Suprapubic skin (tissue), 4 donors: Measurements from ENCODE around the gene SETD5. TPM values are rescaled to one million over a fixed set of nuclear protein-coding genes. Genes with fewer than 3 reads are reported as not detected.

Experiments used
- DNase-seq, 2 donors: peaks; one replicate each; pipeline ENCODE4 v3.0.0-alpha.2; 2019; ENCODE audit warnings: low spot score in 2 of 2
- H3K27ac ChIP-seq: fragments of 200-600 bp; sonication (generic); one replicate; pipeline ENCODE4 v1.5.1; 2019
- H3K27me3 ChIP-seq: fragments of 200-600 bp; sonication (generic); one replicate; pipeline ENCODE4 v1.5.1; 2019
- H3K36me3 ChIP-seq: fragments of 200-600 bp; sonication (generic); one replicate; pipeline ENCODE4 v1.5.1; 2019
- H3K4me1 ChIP-seq: fragments of 200-600 bp; sonication (generic); one replicate; pipeline ENCODE4 v1.5.1; 2019
- H3K4me3 ChIP-seq: fragments of 200-600 bp; sonication (generic); one replicate; pipeline ENCODE4 v1.5.1; 2019; ENCODE audit warnings: mild to moderate bottlenecking
- H3K9me3 ChIP-seq: fragments of 200-600 bp; sonication (generic); one replicate; pipeline ENCODE4 v1.5.1; 2019
- EP300 ChIP-seq: sonication (generic); formaldehyde crosslinking; IDR thresholded peaks from one replicate; pipeline ENCODE4 v1.6.1; 2017; ENCODE audit warnings: antibody characterized with exemption
- POLR2A ChIP-seq, 2 donors: fragments of 450-650 bp; IDR thresholded peaks; one replicate each; pipeline ENCODE4 v1.6.1; 2017; ENCODE audit warnings: antibody characterized with exemption in 2 of 2, mild to moderate bottlenecking in 2 of 2, moderate library complexity in 2 of 2
- POLR2AphosphoS5 ChIP-seq, 3 donors: sonication (generic); formaldehyde crosslinking; IDR thresholded peaks; one replicate each; pipeline ENCODE4 v1.6.1; 2017; ENCODE audit warnings: antibody characterized with exemption in 3 of 3
- WGBS: methylation state at CpG from one replicate; pipeline ENCODE4 v1.1.5; 2018; 5-methylcytosine and 5-hydroxymethylcytosine counted together
- total RNA-seq, 4 donors: library from RNA; depleted of rRNA; stranded (reverse); fragments of >200 nt; gene quantifications; one replicate each; pipeline ENCODE4 v1.1.0, GENCODE V29; 2016
- TF ChIP-seq, protein P1 (sequence below), 2 donors: fragments of 200-600 bp in 1 of 2; fragments of 450-650 bp in 1 of 2; sonication (generic) in 1 of 2; IDR thresholded peaks; one replicate each; pipeline ENCODE4 v1.5.1; 2016 to 2019; ENCODE audit warnings: antibody characterized with exemption in 2 of 2, mild to moderate bottlenecking in 1 of 2, moderate library complexity in 1 of 2

SETD5 gene
- total RNA-seq, 4 donors from 2014 or later = 72.5 to 272 (median 108) TPM

- H3K27me3 ChIP-seq = no peaks in the 10 kb centered on the region
- H3K4me3 ChIP-seq = no peak overlapping the region
- peaks cover 99% of the 10 kb centered on the region for H3K36me3 ChIP-seq
- WGBS = 96% methylated on average over 3 of the region's 3 CpGs
- no peaks in the 10 kb centered on the region for H3K9me3 ChIP-seq
- H3K4me1 ChIP-seq = no peaks in the 10 kb centered on the region
- no peak overlapping the region for H3K27ac ChIP-seq
- TF ChIP-seq POLR2AphosphoS5 (IDR thresholded peaks at IDR 0.05) = no peak
- DNase-seq = no peak
Measured at GRCh38 chr3:9469986-9470385, 72.6 kb downstream of the SETD5 start.

DNA sequence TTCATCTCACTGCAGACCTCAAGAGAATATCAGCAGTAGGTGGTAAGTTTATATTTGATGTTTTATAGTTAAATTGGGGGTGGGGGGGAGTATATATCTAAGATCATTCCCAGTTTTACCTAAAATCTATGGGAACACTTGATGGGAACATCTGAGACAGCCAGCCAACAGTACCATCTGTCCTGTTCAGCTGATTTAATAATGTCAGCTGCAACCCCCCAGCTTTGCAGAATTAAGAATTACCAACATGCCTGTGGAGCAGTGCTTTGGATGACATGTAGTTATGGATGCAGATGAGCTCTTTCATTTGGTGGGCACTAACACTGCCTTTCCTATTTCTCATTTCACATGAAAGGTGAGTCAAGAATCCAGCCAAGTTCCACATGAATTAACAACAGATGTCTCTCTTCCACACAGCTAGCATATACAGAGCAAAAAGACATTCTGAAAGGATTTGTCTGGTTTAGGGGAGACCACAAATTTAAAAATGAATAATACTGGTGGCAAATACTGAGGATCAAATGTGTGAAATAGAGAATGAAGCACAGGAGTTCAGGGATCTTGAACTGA, 76.2 kb downstream of the SETD5 start:
- DNase-seq = no peak
- H3K4me1 ChIP-seq = no peaks in the 10 kb centered on the region
- no peak for TF ChIP-seq POLR2A (IDR thresholded peaks at IDR 0.05)
- no peak for TF ChIP-seq POLR2AphosphoS5 (IDR thresholded peaks at IDR 0.05)
- TF ChIP-seq, protein P1, sequence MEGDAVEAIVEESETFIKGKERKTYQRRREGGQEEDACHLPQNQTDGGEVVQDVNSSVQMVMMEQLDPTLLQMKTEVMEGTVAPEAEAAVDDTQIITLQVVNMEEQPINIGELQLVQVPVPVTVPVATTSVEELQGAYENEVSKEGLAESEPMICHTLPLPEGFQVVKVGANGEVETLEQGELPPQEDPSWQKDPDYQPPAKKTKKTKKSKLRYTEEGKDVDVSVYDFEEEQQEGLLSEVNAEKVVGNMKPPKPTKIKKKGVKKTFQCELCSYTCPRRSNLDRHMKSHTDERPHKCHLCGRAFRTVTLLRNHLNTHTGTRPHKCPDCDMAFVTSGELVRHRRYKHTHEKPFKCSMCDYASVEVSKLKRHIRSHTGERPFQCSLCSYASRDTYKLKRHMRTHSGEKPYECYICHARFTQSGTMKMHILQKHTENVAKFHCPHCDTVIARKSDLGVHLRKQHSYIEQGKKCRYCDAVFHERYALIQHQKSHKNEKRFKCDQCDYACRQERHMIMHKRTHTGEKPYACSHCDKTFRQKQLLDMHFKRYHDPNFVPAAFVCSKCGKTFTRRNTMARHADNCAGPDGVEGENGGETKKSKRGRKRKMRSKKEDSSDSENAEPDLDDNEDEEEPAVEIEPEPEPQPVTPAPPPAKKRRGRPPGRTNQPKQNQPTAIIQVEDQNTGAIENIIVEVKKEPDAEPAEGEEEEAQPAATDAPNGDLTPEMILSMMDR (IDR thresholded peaks at IDR 0.05) = no peak
- TF ChIP-seq EP300 = no peak
- H3K36me3 ChIP-seq = peaks cover 98% of the 10 kb centered on the region
- H3K4me3 ChIP-seq = no peak overlapping the region
- H3K27me3 ChIP-seq = no peaks in the 10 kb centered on the region
- H3K9me3 ChIP-seq = no peaks in the 10 kb centered on the region
- no peak overlapping the region for H3K27ac ChIP-seq

DNA sequence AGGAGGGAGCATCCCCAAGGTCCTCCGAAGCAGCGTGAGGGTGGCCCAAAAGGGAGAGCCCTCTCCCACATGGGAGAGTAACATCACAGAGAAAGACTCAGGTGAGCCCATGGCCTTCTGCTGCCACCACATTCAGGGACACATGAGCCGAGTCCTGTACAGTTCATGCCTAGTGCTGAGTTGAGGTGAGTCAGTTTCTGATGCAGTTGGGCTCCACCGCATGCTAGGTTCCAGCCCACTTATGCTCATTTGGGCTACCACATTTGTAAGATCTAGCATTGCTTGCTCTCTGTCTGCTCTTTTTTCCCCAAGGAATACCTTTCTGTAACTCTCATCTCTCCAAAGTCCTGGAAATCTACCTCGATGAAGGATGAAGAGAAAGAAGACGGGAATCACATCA, 77.1 kb downstream of the SETD5 start:
- TF ChIP-seq POLR2AphosphoS5 (IDR thresholded peaks at IDR 0.05) = no peak
- TF ChIP-seq EP300 = no peak
- no peak for TF ChIP-seq POLR2A (IDR thresholded peaks at IDR 0.05)
- TF ChIP-seq, protein P1 (IDR thresholded peaks at IDR 0.05) = no peak
- WGBS = 93% methylated on average over 6 of the region's 6 CpGs

DNA sequence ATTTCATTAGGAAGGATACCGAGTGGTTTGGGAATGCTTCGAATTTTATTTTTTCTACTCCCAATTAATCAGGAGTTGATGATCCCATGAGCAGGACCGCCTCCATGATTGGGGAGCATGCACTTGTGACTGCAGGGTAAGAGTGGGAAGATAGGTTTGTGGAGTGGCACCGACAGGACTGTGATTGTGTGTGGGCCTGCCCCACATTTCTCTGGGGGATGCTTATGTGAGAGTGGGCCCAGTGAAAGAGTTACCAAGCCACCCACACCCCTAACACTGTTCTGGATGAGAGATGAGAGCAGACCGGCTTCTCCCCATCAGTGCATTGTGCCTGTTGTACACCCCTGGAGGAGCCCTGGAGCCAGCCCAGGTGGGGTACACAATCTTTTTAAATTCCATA, 79.5 kb downstream of the SETD5 start:
- H3K27me3 ChIP-seq = no peaks in the 10 kb centered on the region
- no peak overlapping the region for H3K27ac ChIP-seq
- H3K4me3 ChIP-seq = no peak overlapping the region
- H3K36me3 ChIP-seq = peaks cover 95% of the 10 kb centered on the region
- TF ChIP-seq, protein P1 (IDR thresholded peaks at IDR 0.05) = no peak
- TF ChIP-seq POLR2A (IDR thresholded peaks at IDR 0.05) = no peak
- TF ChIP-seq EP300 = no peak
- H3K9me3 ChIP-seq = no peaks in the 10 kb centered on the region
- no peak for DNase-seq
- H3K4me1 ChIP-seq = no peaks in the 10 kb centered on the region
- WGBS = 93% methylated on average over 5 of the region's 5 CpGs

More for the DNA sequence above, 77.1 kb downstream of the SETD5 start:
- Histone ChIP-seq H3K27me3 (no peaks in the 10 kb centered on the region), H3K27ac (no peak overlapping the region), H3K4me1 (no peaks in the 10 kb centered on the region), H3K4me3 (no peak overlapping the region), H3K36me3 (peaks cover 96% of the 10 kb centered on the region), H3K9me3 (no peaks in the 10 kb centered on the region)
- DNase-seq = no peak

- no peak for DNase-seq
- 89% methylated on average over 1 of the region's 1 CpG for WGBS
- no peak overlapping the region for H3K4me3 ChIP-seq
- no peaks in the 10 kb centered on the region for H3K9me3 ChIP-seq
- H3K4me1 ChIP-seq = no peaks in the 10 kb centered on the region
- H3K27me3 ChIP-seq = no peaks in the 10 kb centered on the region
- H3K36me3 ChIP-seq = peaks cover 81% of the 10 kb centered on the region
- H3K27ac ChIP-seq = no peak overlapping the region
- TF ChIP-seq, protein P1 (IDR thresholded peaks at IDR 0.05) = no peak
- TF ChIP-seq POLR2A (IDR thresholded peaks at IDR 0.05) (no peak), POLR2AphosphoS5 (IDR thresholded peaks at IDR 0.05) (no peak), EP300 (no peak)
Measured at GRCh38 chr3:9480265-9480664, 82.8 kb downstream of the SETD5 start.

DNA sequence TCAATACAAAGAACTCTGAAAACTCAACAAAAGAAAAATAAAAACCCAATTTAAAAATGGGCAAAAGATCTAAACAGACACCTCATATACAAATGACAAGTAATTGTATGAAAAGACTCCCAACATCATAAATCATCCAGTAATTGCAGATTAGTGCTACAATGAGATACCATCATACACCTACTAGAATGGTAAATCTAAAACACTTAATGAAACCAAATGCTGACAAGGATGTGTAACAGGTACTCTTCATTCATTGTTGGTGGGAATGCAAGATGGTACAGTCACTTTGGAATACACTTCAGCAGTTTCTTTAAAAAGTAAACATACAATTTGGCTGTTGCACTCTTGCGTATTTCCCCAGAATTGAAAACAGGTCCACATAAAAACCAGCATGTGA, 87.8 kb downstream of the SETD5 start:
- Histone ChIP-seq H3K36me3 (peaks cover 47% of the 10 kb centered on the region), H3K27ac (no peak overlapping the region), H3K9me3 (no peaks in the 10 kb centered on the region), H3K4me3 (no peak overlapping the region), H3K4me1 (no peaks in the 10 kb centered on the region), H3K27me3 (no peaks in the 10 kb centered on the region)
- 88% methylated on average over 1 of the region's 1 CpG for WGBS
- TF ChIP-seq POLR2A (IDR thresholded peaks at IDR 0.05) (no peak), EP300 (no peak), POLR2AphosphoS5 (IDR thresholded peaks at IDR 0.05) (no peak)
- TF ChIP-seq, protein P1 (IDR thresholded peaks at IDR 0.05) = no peak
- DNase-seq = no peak
